ENCODE data around the gene NR6A1.

DNA sequence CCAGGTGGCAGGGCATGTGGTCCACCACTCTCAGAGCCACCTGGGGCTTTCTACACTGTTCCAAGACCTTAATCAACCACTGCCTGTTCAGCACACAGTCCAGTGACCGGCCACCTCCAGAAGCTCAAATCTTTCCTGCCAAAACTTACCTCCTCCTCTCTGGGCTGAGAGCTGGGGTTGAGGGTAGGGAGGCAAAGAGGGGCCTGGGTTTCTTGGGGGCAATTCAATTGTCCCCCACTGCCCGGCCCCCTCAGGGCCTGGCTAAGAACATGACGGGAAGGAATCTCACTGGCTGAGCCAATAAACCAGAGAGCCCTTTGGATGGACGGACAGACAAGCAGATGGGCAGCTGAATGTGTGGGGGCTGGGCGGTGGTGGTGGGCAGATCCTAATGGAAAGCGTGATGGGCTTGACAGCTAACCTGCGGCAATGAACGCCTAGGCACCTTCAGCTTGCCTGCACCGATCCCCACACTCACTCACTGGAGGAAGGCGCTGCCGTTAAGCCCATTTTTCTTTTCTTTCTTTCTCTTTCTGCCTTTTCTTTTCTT, 269.3 kb downstream of the NR6A1 start:
- TF ChIP-seq, protein P1, sequence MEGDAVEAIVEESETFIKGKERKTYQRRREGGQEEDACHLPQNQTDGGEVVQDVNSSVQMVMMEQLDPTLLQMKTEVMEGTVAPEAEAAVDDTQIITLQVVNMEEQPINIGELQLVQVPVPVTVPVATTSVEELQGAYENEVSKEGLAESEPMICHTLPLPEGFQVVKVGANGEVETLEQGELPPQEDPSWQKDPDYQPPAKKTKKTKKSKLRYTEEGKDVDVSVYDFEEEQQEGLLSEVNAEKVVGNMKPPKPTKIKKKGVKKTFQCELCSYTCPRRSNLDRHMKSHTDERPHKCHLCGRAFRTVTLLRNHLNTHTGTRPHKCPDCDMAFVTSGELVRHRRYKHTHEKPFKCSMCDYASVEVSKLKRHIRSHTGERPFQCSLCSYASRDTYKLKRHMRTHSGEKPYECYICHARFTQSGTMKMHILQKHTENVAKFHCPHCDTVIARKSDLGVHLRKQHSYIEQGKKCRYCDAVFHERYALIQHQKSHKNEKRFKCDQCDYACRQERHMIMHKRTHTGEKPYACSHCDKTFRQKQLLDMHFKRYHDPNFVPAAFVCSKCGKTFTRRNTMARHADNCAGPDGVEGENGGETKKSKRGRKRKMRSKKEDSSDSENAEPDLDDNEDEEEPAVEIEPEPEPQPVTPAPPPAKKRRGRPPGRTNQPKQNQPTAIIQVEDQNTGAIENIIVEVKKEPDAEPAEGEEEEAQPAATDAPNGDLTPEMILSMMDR (IDR thresholded peaks at IDR 0.05; ENCODE audit: low read depth, low read length, poor library complexity, severe bottlenecking): no peak
- no peak for TF ChIP-seq EZH2phosphoT487 (IDR thresholded peaks at IDR 0.05; ENCODE audit: borderline replicate concordance, low read length)
